GM12891 (cell line): ENCODE results near the gene SLC9A1.

Experiments used
- PAX5 ChIP-seq: IDR thresholded peaks from 2 replicates; pipeline ENCODE4 v1.6.1; 2011; ENCODE audit warnings: low read length, moderate library complexity, mild to moderate bottlenecking; ENCODE audit not compliant: insufficient read depth, severe bottlenecking
- POLR2A ChIP-seq: IDR thresholded peaks from 2 replicates; pipeline ENCODE4 v1.6.1; 2011; ENCODE audit warnings: low read depth, low read length, control low read depth
- POLR2AphosphoS5 ChIP-seq: IDR thresholded peaks from 2 replicates; pipeline ENCODE4 v1.6.1; 2011; ENCODE audit warnings: low read depth, low read length, control low read depth
- POU2F2 ChIP-seq: IDR thresholded peaks from 2 replicates; pipeline ENCODE4 v1.6.1; 2011; ENCODE audit warnings: low read depth, mild to moderate bottlenecking, control low read depth, low read length, moderate library complexity
- SPI1 ChIP-seq: IDR thresholded peaks from 2 replicates; pipeline ENCODE4 v1.6.1; 2011; ENCODE audit warnings: low read depth, low read length, control low read depth
- TAF1 ChIP-seq: IDR thresholded peaks from 2 replicates; pipeline ENCODE4 v1.6.1; 2011; ENCODE audit warnings: low read depth, low read length, control low read depth

DNA sequence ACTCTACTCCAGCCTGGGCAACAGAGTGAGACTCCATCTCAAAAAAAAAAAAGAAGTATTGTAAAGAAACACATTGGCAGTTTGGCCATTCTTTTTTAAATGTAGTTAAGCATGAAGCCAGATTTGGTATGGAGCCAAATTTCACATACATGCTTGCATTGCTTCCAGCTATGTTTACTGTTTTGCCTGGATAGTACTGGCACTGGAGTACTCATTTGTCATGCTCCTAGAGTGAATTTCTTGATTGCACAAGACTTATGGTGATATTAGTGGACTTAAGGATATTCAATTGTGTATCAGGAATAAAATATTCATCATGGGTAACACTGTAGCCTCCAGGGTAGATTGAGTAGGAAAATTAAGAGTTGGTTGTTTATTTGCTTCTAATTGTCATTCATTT, 24.5 kb upstream of the SLC9A1 start:
- TF ChIP-seq POLR2A = no peak
- no peak for TF ChIP-seq POLR2AphosphoS5
- TF ChIP-seq SPI1 = no peak
- TF ChIP-seq POU2F2 = no peak
- no peak for TF ChIP-seq TAF1
- TF ChIP-seq PAX5 = no peak
